ENCODE data around the gene UBA5.
A peak's percentile ranks its signal among the peaks of the same experiment; 100 is the strongest.

Gene UBA5

DNA sequence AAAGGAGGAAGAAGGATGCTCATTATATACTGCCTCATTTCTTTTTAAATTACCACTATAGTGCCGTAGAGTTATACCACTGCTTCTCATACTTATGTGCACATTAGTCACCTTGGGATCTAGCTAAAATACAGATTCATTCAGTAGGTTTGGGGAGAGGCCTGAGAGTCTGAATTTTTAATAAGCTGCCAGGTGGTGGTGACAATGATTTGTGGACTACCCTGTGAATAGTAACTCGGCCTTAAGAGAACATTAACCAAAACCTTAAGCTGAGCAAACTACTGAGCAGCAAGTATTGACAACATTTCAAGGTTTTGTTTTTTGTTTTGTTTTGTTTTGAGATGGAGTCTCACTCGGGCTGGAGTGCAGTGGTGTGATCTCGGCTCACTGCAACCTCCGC lies 19.8 kb downstream of the UBA5 start:
- no peak overlapping the region for H3K4me2 ChIP-seq (ENCODE audit: low read length)
- H3K27me3 ChIP-seq (ENCODE audit: control insufficient read depth, insufficient read depth, low read length): no peaks in the 10 kb centered on the region
- no peaks in the 10 kb centered on the region for H3K9me3 ChIP-seq (replicated peaks; ENCODE audit: low read length)
- H3K36me3 ChIP-seq (ENCODE audit: insufficient read depth, low read length): peaks cover 79% of the 10 kb centered on the region
- no peak overlapping the region for H3K9ac ChIP-seq (ENCODE audit: low read depth, low read length)
- no peaks in the 10 kb centered on the region for H3K4me1 ChIP-seq (ENCODE audit: control insufficient read depth, insufficient read depth, low read length)
- H3K4me3 ChIP-seq (ENCODE audit: low read length): no peak overlapping the region

DNA sequence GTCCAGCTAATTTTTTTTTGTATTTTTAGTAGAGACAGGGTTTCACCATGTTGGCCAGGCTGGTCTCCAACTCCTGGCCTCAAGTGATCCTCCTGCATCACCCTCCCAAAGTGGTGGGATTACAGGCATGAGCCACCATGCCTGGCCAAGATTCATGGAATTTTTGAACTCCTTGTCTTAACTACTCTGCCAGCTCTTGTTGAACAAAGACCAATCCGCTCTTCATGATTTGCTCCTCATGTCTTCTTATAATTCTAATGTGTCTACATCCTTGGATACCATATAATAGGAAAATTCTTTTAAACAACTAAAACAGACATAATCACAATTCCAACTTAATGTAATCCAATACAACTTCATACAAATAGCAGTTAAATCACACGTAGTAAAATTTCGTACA lies 21.3 kb downstream of the UBA5 start:
- Histone ChIP-seq H3K27me3 (ENCODE audit: control insufficient read depth, insufficient read depth, low read length) (no peaks in the 10 kb centered on the region), H3K4me1 (ENCODE audit: control insufficient read depth, insufficient read depth, low read length) (no peaks in the 10 kb centered on the region), H3K36me3 (ENCODE audit: insufficient read depth, low read length) (peaks cover 67% of the 10 kb centered on the region), H3K9ac (ENCODE audit: low read depth, low read length) (no peak overlapping the region), H3K4me3 (ENCODE audit: low read length) (no peak overlapping the region), H3K4me2 (ENCODE audit: low read length) (no peak overlapping the region), H3K9me3 (replicated peaks; ENCODE audit: low read length) (no peaks in the 10 kb centered on the region)

DNA sequence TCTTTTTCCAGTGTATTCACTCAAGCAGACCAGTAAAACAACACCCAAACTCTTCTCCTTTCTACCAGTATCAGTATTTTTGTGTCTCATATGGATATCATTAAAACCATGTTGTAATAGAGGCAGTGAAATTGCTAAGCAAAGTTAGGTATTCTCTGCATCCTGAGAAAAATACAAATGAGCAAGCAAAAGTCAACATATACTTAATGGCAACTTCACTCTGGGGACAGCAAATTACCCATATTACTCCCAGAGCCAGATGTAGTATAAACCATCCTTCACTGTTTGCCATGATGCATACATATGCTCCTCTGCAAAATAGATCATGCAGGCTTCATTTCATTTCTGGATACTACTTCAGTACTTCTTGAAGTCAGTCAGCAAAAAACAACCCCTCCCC lies 22.1 kb downstream of the UBA5 start:
- no peaks in the 10 kb centered on the region for H3K4me1 ChIP-seq (ENCODE audit: control insufficient read depth, insufficient read depth, low read length)

DNA sequence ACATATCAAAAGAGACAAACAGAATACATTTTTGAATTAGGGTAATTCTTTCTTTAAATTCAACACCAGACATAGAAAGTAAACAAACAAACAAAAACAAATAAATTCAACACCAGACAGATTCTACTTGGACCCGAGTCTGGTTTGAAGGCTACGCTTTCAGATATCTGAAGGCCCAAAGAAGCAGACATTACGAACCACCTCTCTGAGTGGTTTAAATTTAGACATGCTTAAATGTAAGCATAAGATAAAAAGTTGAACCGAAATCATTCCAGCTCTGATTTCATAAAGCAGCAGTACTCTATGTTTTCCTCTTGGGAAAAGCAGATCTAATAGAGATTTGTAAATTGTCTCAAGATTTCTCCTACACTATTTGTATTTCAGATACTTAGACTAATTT lies 29.9 kb downstream of the UBA5 start:
- Histone ChIP-seq H3K4me2 (ENCODE audit: low read length) (no peak overlapping the region), H3K36me3 (ENCODE audit: insufficient read depth, low read length) (peaks cover 68% of the 10 kb centered on the region), H3K4me3 (ENCODE audit: low read length) (no peak overlapping the region), H3K9me3 (replicated peaks; ENCODE audit: low read length) (no peaks in the 10 kb centered on the region), H3K4me1 (ENCODE audit: control insufficient read depth, insufficient read depth, low read length) (no peaks in the 10 kb centered on the region), H3K9ac (ENCODE audit: low read depth, low read length) (no peak overlapping the region), H3K27me3 (ENCODE audit: control insufficient read depth, insufficient read depth, low read length) (no peaks in the 10 kb centered on the region)

More for the DNA sequence above, 22.1 kb downstream of the UBA5 start:
- no peaks in the 10 kb centered on the region for H3K27me3 ChIP-seq (ENCODE audit: control insufficient read depth, insufficient read depth, low read length)
- no peak overlapping the region for H3K9ac ChIP-seq (ENCODE audit: low read depth, low read length)
- H3K4me2 ChIP-seq (ENCODE audit: low read length): no peak overlapping the region
- no peak overlapping the region for H3K4me3 ChIP-seq (ENCODE audit: low read length)
- H3K36me3 ChIP-seq (ENCODE audit: insufficient read depth, low read length): peaks cover 65% of the 10 kb centered on the region
- no peaks in the 10 kb centered on the region for H3K9me3 ChIP-seq (replicated peaks; ENCODE audit: low read length)

DNA sequence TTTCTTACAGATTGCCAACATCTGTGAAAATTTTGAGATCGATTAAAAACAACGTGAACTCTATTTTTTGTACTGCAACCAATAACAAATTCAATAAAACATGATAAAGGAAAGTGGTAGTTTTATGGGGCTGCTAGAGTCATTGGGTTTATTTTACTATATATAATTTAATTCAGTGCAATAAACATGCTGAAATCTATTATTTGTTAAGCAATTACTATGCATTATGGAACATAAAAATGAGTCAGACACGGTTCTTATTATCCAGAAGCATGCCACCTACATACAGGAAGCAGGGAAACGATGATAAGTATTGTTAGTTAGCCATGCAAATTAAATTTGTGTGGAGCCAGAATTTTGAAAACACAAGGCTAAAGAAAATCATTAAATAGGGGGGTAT lies 34.9 kb downstream of the UBA5 start:
- H3K27me3 ChIP-seq (ENCODE audit: control insufficient read depth, insufficient read depth, low read length): no peaks in the 10 kb centered on the region
- H3K9ac ChIP-seq (ENCODE audit: low read depth, low read length): no peak overlapping the region
- no peak overlapping the region for H3K4me2 ChIP-seq (ENCODE audit: low read length)
- H3K4me1 ChIP-seq (ENCODE audit: control insufficient read depth, insufficient read depth, low read length): no peaks in the 10 kb centered on the region
- peaks cover 71% of the 10 kb centered on the region for H3K36me3 ChIP-seq (ENCODE audit: insufficient read depth, low read length)
- no peaks in the 10 kb centered on the region for H3K9me3 ChIP-seq (replicated peaks; ENCODE audit: low read length)
- H3K4me3 ChIP-seq (ENCODE audit: low read length): no peak overlapping the region

DNA sequence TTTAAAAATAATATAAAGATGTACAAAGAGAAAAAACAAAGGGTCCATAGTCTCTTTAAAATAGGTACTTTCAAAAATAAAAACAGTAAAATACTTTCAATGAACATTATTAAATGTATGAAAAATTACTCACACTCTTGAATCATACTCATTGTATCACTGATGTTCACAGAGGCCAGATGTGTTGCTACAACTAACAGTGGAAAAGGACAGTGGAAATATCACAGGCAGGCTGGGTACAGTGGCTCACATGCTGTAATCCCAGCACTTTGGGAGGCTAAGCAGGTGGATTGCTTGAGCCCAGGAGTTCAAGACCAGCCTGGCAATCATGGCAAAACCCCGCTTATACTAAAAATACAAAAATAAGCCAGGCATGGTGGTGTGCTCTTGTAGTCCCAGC lies 35.3 kb downstream of the UBA5 start:
- H3K27me3 ChIP-seq (ENCODE audit: control insufficient read depth, insufficient read depth, low read length): no peaks in the 10 kb centered on the region
- no peak overlapping the region for H3K9ac ChIP-seq (ENCODE audit: low read depth, low read length)
- no peaks in the 10 kb centered on the region for H3K4me1 ChIP-seq (ENCODE audit: control insufficient read depth, insufficient read depth, low read length)
- H3K9me3 ChIP-seq (replicated peaks; ENCODE audit: low read length): no peaks in the 10 kb centered on the region
- no peak overlapping the region for H3K4me3 ChIP-seq (ENCODE audit: low read length)
- peaks cover 71% of the 10 kb centered on the region for H3K36me3 ChIP-seq (ENCODE audit: insufficient read depth, low read length)
- H3K4me2 ChIP-seq (ENCODE audit: low read length): no peak overlapping the region

DNA sequence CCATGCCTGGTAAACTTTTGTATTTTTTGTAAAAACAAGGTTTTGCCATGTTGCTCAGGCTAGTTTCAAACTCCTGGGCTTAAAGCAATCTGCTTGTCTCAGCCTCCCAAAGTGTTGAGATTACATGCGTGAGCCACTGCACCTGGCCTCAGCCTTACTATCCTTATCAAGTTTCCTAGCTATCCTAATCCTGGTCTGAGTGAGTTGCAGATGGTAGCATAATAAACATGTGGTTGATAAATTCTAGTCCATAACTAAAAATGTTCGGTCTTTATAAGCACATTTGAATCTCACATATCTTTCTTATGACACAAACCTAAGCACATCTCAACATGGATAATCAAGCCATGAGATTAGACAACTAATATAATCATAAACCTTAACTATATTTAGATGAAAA lies 43.6 kb downstream of the UBA5 start:
- H3K36me3 ChIP-seq (ENCODE audit: insufficient read depth, low read length): peaks cover 68% of the 10 kb centered on the region
- H3K4me1 ChIP-seq (ENCODE audit: control insufficient read depth, insufficient read depth, low read length): no peaks in the 10 kb centered on the region
- H3K27me3 ChIP-seq (ENCODE audit: control insufficient read depth, insufficient read depth, low read length): no peaks in the 10 kb centered on the region
- no peak overlapping the region for H3K9ac ChIP-seq (ENCODE audit: low read depth, low read length)
- no peaks in the 10 kb centered on the region for H3K9me3 ChIP-seq (replicated peaks; ENCODE audit: low read length)
- no peak overlapping the region for H3K4me2 ChIP-seq (ENCODE audit: low read length)
- H3K4me3 ChIP-seq (ENCODE audit: low read length): no peak overlapping the region

DNA sequence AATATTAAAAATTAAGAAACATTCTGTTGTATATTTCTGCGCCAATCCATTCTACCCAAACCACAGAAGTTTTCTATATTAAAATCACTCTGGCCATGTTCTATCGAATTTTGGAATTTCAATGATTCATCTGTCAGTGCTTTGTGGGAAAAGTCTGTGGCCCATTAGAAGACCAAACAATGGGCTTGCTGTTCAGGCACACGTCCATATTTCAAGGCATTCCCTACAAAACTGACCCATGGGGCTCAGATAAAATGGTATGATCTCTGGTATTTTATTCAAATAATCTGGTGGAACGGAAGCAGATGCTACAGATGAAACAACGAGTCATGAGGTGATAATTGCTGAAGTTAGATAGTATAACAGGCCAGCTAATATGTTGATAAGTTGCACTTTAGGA lies 49.6 kb downstream of the UBA5 start:
- no peaks in the 10 kb centered on the region for H3K27me3 ChIP-seq (ENCODE audit: control insufficient read depth, insufficient read depth, low read length)
- H3K9ac ChIP-seq (ENCODE audit: low read depth, low read length): no peak overlapping the region
- no peak overlapping the region for H3K4me2 ChIP-seq (ENCODE audit: low read length)
- H3K9me3 ChIP-seq (replicated peaks; ENCODE audit: low read length): no peaks in the 10 kb centered on the region
- H3K36me3 ChIP-seq (ENCODE audit: insufficient read depth, low read length): peaks cover 60% of the 10 kb centered on the region
- H3K4me3 ChIP-seq (ENCODE audit: low read length): no peak overlapping the region
- H3K4me1 ChIP-seq (ENCODE audit: control insufficient read depth, insufficient read depth, low read length): no peaks in the 10 kb centered on the region

DNA sequence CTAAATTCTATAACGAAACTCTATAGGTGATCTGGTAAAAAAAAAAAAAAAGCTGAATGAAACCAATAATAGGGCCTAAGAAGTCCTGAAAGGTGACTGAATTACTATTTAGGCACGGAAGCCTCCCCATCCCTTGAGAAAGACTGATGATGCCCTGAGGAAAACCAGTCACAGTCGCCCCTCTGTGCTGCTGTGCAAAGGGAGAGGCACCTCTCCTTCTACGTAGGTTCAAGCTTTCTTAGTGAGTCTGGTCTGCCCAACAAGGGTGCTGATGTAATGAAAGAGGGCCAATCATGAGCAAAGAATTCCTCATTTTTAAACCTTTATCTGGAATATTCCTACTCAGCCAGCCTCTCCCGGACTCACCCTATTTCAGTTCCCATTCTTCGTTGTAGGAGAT lies 50.2 kb downstream of the UBA5 start:
- H3K36me3 ChIP-seq (ENCODE audit: insufficient read depth, low read length): peaks cover 61% of the 10 kb centered on the region
- no peaks in the 10 kb centered on the region for H3K9me3 ChIP-seq (replicated peaks; ENCODE audit: low read length)

DNA sequence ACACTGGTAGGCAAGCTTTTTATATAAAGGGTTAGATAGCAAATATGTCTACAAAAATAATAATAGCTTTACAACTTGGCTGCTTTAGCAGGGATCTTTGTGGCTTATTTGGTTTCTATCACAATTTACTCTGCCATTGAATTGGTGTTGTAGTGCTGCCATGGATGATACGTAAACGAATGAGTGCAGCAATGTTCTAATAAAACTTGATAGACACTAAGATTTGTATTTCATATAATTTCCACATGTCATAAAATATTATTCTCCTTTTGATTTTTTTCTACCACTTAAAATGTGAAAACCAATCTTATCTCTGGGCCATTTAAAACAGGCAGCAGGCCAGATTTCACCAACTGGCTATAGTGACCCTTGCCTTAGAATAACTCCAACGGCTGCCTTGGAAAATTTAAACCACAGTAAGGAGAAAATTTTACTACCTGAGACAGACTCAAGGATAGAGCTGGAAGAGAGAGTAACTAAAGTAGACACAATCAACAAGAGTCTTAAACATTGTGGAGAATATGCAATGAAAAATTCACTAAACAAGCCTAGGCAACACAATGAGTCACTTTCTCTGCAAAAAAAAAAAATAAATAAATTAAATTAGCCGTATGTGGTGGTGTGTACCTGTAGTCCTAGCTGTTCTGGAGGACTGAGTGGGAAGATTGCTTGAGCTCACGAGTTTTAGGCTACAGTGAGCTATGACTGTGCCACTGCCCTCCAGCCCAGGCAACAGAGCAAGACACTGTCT lies 54.0 kb downstream of the UBA5 start:
- peaks cover 62% of the 10 kb centered on the region for H3K36me3 ChIP-seq (ENCODE audit: insufficient read depth, low read length)
- no peak overlapping the region for H3K4me3 ChIP-seq (ENCODE audit: low read length)
- H3K9me3 ChIP-seq (replicated peaks; ENCODE audit: low read length): no peaks in the 10 kb centered on the region
- H3K27me3 ChIP-seq (ENCODE audit: control insufficient read depth, insufficient read depth, low read length): no peaks in the 10 kb centered on the region
- H3K4me2 ChIP-seq (ENCODE audit: low read length): no peak overlapping the region
- H3K9ac ChIP-seq (ENCODE audit: low read depth, low read length): no peak overlapping the region
- no peaks in the 10 kb centered on the region for H3K4me1 ChIP-seq (ENCODE audit: control insufficient read depth, insufficient read depth, low read length)

More for the DNA sequence above, 50.2 kb downstream of the UBA5 start:
- Histone ChIP-seq H3K9ac (ENCODE audit: low read depth, low read length) (no peak overlapping the region), H3K4me1 (ENCODE audit: control insufficient read depth, insufficient read depth, low read length) (no peaks in the 10 kb centered on the region), H3K4me3 (ENCODE audit: low read length) (no peak overlapping the region), H3K27me3 (ENCODE audit: control insufficient read depth, insufficient read depth, low read length) (no peaks in the 10 kb centered on the region), H3K4me2 (ENCODE audit: low read length) (no peak overlapping the region)

DNA sequence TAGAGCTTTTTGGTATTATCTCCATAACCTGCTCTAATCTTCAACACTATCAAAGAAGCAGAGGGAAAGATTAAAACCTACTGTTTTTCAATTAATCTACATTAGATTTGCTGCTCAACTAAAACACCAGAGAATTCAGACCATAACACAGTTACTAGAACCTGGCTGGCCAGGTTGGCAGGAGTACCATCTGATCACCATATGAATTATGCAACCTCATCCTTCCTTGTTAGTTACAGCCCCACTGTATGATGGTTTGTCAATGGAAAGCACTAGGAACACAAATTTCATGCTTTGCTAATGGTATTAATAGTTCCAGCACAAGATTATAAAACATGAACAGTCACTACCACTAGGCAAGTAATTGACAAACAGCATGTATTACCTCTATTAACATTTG lies 56.2 kb downstream of the UBA5 start:
- Histone ChIP-seq H3K9ac (ENCODE audit: low read depth, low read length) (no peak overlapping the region), H3K4me3 (ENCODE audit: low read length) (no peak overlapping the region), H3K4me1 (ENCODE audit: control insufficient read depth, insufficient read depth, low read length) (peaks cover 12% of the 10 kb centered on the region), H3K9me3 (replicated peaks; ENCODE audit: low read length) (no peaks in the 10 kb centered on the region), H3K36me3 (ENCODE audit: insufficient read depth, low read length) (peaks cover 43% of the 10 kb centered on the region), H3K27me3 (ENCODE audit: control insufficient read depth, insufficient read depth, low read length) (no peaks in the 10 kb centered on the region), H3K4me2 (ENCODE audit: low read length) (no peak overlapping the region)

DNA sequence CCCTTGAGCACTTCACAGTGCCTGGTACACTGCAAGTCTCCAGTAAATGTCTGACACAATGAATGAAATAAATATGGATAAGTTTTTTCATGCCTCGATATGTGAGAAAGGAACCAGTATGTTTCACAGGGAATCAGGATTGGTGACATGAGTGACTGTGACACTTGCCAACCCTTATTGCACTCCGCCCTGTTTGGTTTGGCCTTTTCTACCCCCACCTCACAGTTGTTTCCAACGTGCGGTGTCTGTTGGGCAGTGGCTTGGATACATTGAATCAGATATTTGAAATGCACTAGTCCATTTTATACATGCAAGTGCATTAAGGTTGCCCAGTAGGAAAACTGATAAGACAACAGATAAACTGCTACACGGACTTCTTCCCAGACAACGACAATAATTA lies 60.1 kb downstream of the UBA5 start:
- Histone ChIP-seq H3K4me3 (ENCODE audit: low read length) (peak overlapping the region; percentile 52), H3K36me3 (ENCODE audit: insufficient read depth, low read length) (peaks cover 25% of the 10 kb centered on the region), H3K9ac (ENCODE audit: low read depth, low read length) (no peak overlapping the region), H3K4me1 (ENCODE audit: control insufficient read depth, insufficient read depth, low read length) (peaks cover 21% of the 10 kb centered on the region), H3K27me3 (ENCODE audit: control insufficient read depth, insufficient read depth, low read length) (no peaks in the 10 kb centered on the region), H3K4me2 (ENCODE audit: low read length) (peak overlapping the region; percentile 82), H3K9me3 (replicated peaks; ENCODE audit: low read length) (no peaks in the 10 kb centered on the region)

Data from skeletal muscle satellite cell (primary cell).